H1 (cell line): ENCODE data around the gene R3HDM2. TPM values are rescaled to one million over a fixed set of nuclear protein-coding genes. Genes with fewer than 3 reads are reported as not detected.

Experiments used
- CTCF ChIA-PET: fragments of 300-600 bp; sonication (Branson Sonifier 250); formaldehyde crosslinking; loops from one replicate; lab custom pipeline; 2021; ENCODE audit not compliant: partially characterized antibody; lab: Charles Lee
- POLR2A ChIA-PET: fragments of 300-600 bp; sonication (Branson Sonifier 250); formaldehyde crosslinking; loops from one replicate; lab custom pipeline; 2021; ENCODE audit warnings: inconsistent platforms; ENCODE audit not compliant: partially characterized antibody; lab: Charles Lee
- DNase-seq, 2 experiments: peaks; one replicate each; pipeline versions ENCODE4 v3.0.0 to v3.0.0-alpha.2; 2010 to 2022; ENCODE audit warnings: low spot score in 2 of 2, low read depth in 1 of 2, mixed read lengths in 1 of 2
- FAIRE-seq: peaks from 2 replicates; lab custom pipeline; 2011; peaks lifted over from hg19 to GRCh38; lab: Jason Lieb, UNC
- H2AFZ ChIP-seq: 2 replicates; pipeline ENCODE4 v1.8.1; 2012; ENCODE audit warnings: low read length, inconsistent platforms
- H2AK5ac ChIP-seq: 2 replicates; pipeline ENCODE4 v1.6.1; 2013; ENCODE audit warnings: low read depth, low read length
- H2BK120ac ChIP-seq: replicated peaks from 2 replicates; pipeline ENCODE3; 2013; ENCODE audit warnings: low read depth, low read length, inconsistent platforms
- H2BK12ac ChIP-seq: 2 replicates; pipeline ENCODE4 v1.6.1; 2013; ENCODE audit warnings: low read depth, low read length
- H2BK15ac ChIP-seq: 2 replicates; pipeline ENCODE4 v1.6.1; 2013; ENCODE audit warnings: low read length
- H2BK20ac ChIP-seq: 2 replicates; pipeline ENCODE4 v1.6.1; 2013; ENCODE audit warnings: low read length
- H2BK5ac ChIP-seq: 2 replicates; pipeline ENCODE4 v1.6.1; 2013; ENCODE audit warnings: low read depth, low read length
- H3K14ac ChIP-seq: 2 replicates; pipeline ENCODE4 v1.6.1; 2013; ENCODE audit warnings: inconsistent platforms; ENCODE audit not compliant: insufficient read length
- H3K18ac ChIP-seq: 2 replicates; pipeline ENCODE4 v1.6.1; 2013; ENCODE audit warnings: low read length; ENCODE audit errors: extremely low read depth
- H3K23ac ChIP-seq: 2 replicates; pipeline ENCODE4 v1.6.1; 2013; ENCODE audit warnings: inconsistent platforms; ENCODE audit not compliant: insufficient read length
- H3K23me2 ChIP-seq: 2 replicates; pipeline ENCODE4 v1.6.1; 2013; ENCODE audit warnings: low read depth, low read length
- H3K27ac ChIP-seq: 2 replicates; pipeline ENCODE4 v1.6.1; 2011; ENCODE audit warnings: low read depth, low read length, inconsistent platforms
- H3K27me3 ChIP-seq, 4 experiments: replicated peaks in 1 of 4; 1 replicate in 1 of 4; 2 replicates in 3 of 4; pipeline versions ENCODE4 v1.6.1 to v1.8.1; 2011 to 2013; ENCODE audit warnings: low read length in 3 of 4, mild to moderate bottlenecking in 3 of 4, inconsistent platforms in 2 of 4, mixed read lengths in 2 of 4, moderate library complexity in 1 of 4; ENCODE audit not compliant: control insufficient read depth in 3 of 4, insufficient read depth in 3 of 4; ENCODE audit errors: extremely low read depth in 1 of 4
- H3K36me3 ChIP-seq, 4 experiments: 2 replicates each; pipeline versions ENCODE4 v1.6.1 to v1.8.1; 2011 to 2013; ENCODE audit warnings: mild to moderate bottlenecking in 4 of 4, low read length in 3 of 4, moderate library complexity in 2 of 4, control low read depth in 1 of 4, inconsistent platforms in 1 of 4; ENCODE audit not compliant: insufficient read depth in 4 of 4, control insufficient read depth in 2 of 4
- H3K4ac ChIP-seq: replicated peaks from 2 replicates; pipeline ENCODE3; 2013; ENCODE audit warnings: low read length, low read depth, mixed read lengths, inconsistent platforms; ENCODE audit not compliant: insufficient read length
- H3K4me1 ChIP-seq, 4 experiments: replicated peaks in 1 of 4; 1 replicate in 1 of 4; 2 replicates in 3 of 4; pipeline versions ENCODE4 v1.6.1 to v1.8.1; 2011 to 2013; ENCODE audit warnings: low read length in 3 of 4, inconsistent platforms in 2 of 4, mixed read lengths in 1 of 4; ENCODE audit not compliant: insufficient read depth in 4 of 4, control insufficient read depth in 3 of 4
- H3K4me2 ChIP-seq, 2 experiments: 2 replicates each; pipeline versions ENCODE4 v1.6.1 to v1.8.1; 2011 to 2013; ENCODE audit warnings: low read depth in 2 of 2, low read length in 2 of 2, control low read depth in 1 of 2, inconsistent platforms in 1 of 2, mild to moderate bottlenecking in 1 of 2; ENCODE audit not compliant: insufficient read depth in 1 of 2
- H3K4me3 ChIP-seq, 4 experiments: fragments of 200-600, 300-600 bp in 1 of 4; sonication (generic), shearing (Covaris generic), sonication (Bioruptor Twin) in 1 of 4; 2 replicates each; pipeline versions ENCODE4 v1.5.1 to v1.8.1; 2011 to 2016; ENCODE audit warnings: low read length in 4 of 4, low read depth in 3 of 4, control low read depth in 2 of 4, inconsistent platforms in 2 of 4, mild to moderate bottlenecking in 2 of 4, mixed read lengths in 1 of 4, moderate library complexity in 1 of 4; ENCODE audit not compliant: insufficient read depth in 2 of 4; ENCODE audit errors: extremely low read depth in 1 of 4
- H3K56ac ChIP-seq: replicated peaks from 2 replicates; pipeline ENCODE3; 2013; ENCODE audit warnings: low read depth, mild to moderate bottlenecking, mixed read lengths, low read length, inconsistent platforms; ENCODE audit not compliant: insufficient read length
- H3K79me1 ChIP-seq: 2 replicates; pipeline ENCODE4 v1.6.1; 2013; ENCODE audit warnings: low read depth, low read length, control low read depth
- H3K79me2 ChIP-seq, 2 experiments: 2 replicates each; pipeline versions ENCODE4 v1.6.1 to v1.8.1; 2012 to 2013; ENCODE audit warnings: low read length in 2 of 2, mild to moderate bottlenecking in 2 of 2, inconsistent platforms in 1 of 2; ENCODE audit not compliant: insufficient read depth in 2 of 2, control insufficient read depth in 1 of 2
- H3K9ac ChIP-seq, 4 experiments: replicated peaks in 1 of 4; 1 replicate in 1 of 4; 2 replicates in 3 of 4; pipeline versions ENCODE4 v1.6.1 to v1.8.1; 2011 to 2013; ENCODE audit warnings: low read depth in 3 of 4, low read length in 3 of 4, control low read depth in 2 of 4, mild to moderate bottlenecking in 2 of 4, moderate library complexity in 2 of 4, inconsistent platforms in 1 of 4; ENCODE audit errors: extremely low read depth in 1 of 4
- H3K9me3 ChIP-seq, 2 experiments: 2 replicates each; pipeline versions ENCODE4 v1.6.1 to v1.8.1; 2012 to 2013; ENCODE audit warnings: mild to moderate bottlenecking in 2 of 2, moderate library complexity in 2 of 2, control low read depth in 1 of 2, inconsistent platforms in 1 of 2, low read depth in 1 of 2, low read length in 1 of 2, mixed read lengths in 1 of 2; ENCODE audit not compliant: insufficient read depth in 2 of 2
- H4K20me1 ChIP-seq, 2 experiments: replicated peaks in 1 of 2; 2 replicates each; pipeline versions ENCODE3 to v1.8.1; 2011 to 2013; ENCODE audit warnings: inconsistent platforms in 2 of 2, low read length in 2 of 2, mild to moderate bottlenecking in 1 of 2; ENCODE audit not compliant: insufficient read depth in 2 of 2, control insufficient read depth in 1 of 2
- H4K5ac ChIP-seq: 2 replicates; pipeline ENCODE4 v1.6.1; 2013; ENCODE audit warnings: low read length, low read depth, mixed read lengths, inconsistent platforms; ENCODE audit not compliant: insufficient read length
- H4K8ac ChIP-seq: 2 replicates; pipeline ENCODE4 v1.8.0; 2013; ENCODE audit warnings: mild to moderate bottlenecking, moderate library complexity, low read length, inconsistent platforms; ENCODE audit not compliant: insufficient read depth; ENCODE audit errors: extremely low read depth
- H4K91ac ChIP-seq: replicated peaks from 2 replicates; pipeline ENCODE3; 2013; ENCODE audit warnings: low read length, mixed read lengths, inconsistent platforms; ENCODE audit not compliant: insufficient read length
- SP4 ChIP-seq: IDR thresholded peaks from 2 replicates; pipeline ENCODE4 v1.6.1; 2012; ENCODE audit warnings: low read length, inconsistent platforms
- WGBS, 2 experiments: shearing (Covaris generic) in 1 of 2; methylation state at CpG; one replicate each; pipeline versions ENCODE4 v1.1.6 to v1.1.7; 2013 to 2015; ENCODE audit warnings: low lambda C conversion rate in 2 of 2, mixed read lengths in 2 of 2, inconsistent platforms in 1 of 2, low coverage in 1 of 2, missing lambda C conversion rate in 1 of 2; ENCODE audit not compliant: insufficient replicate concordance in 2 of 2, insufficient coverage in 1 of 2, insufficient read length in 1 of 2; ENCODE audit errors: extremely low coverage in 1 of 2, missing lambda C conversion rate in 1 of 2; 5-methylcytosine and 5-hydroxymethylcytosine counted together
- polyA plus RNA-seq, 7 experiments: library from polyadenylated mRNA; depleted of rRNA in 3 of 7; stranded (reverse) in 5 of 7; unstranded in 2 of 7; fragments of >200 nt in 5 of 7; fragments of 200-250 nt in 2 of 7; gene quantifications; 1 replicate in 5 of 7; 2 replicates in 1 of 7; 4 replicates in 1 of 7; pipeline versions ENCODE4 v1.2.1 to v1.2.3, GENCODE V29; 2011 to 2013; ENCODE audit warnings: missing spikeins in 2 of 7, mixed read lengths in 2 of 7
- total RNA-seq: library from RNA; stranded (reverse); fragmentation: NEBNext Ultra II Directional; extraction: Animal tissue kit (Norgen Biotek cat#: 25700); gene quantifications from 2 replicates; pipeline ENCODE4 v1.2.1, GENCODE V29; 2021
- TF ChIP-seq, protein P1 (sequence below): IDR thresholded peaks from 2 replicates; pipeline ENCODE4 v1.6.1; 2011; ENCODE audit warnings: low read depth, mild to moderate bottlenecking, low read length; ENCODE audit not compliant: insufficient read depth

Gene R3HDM2
- total and polyA plus RNA-seq, 2 of the 8 experiments (the other 6 are each of a cell fraction or from before 2014, with no cell fraction given) = 25.6 to 27.0 TPM

DNA sequence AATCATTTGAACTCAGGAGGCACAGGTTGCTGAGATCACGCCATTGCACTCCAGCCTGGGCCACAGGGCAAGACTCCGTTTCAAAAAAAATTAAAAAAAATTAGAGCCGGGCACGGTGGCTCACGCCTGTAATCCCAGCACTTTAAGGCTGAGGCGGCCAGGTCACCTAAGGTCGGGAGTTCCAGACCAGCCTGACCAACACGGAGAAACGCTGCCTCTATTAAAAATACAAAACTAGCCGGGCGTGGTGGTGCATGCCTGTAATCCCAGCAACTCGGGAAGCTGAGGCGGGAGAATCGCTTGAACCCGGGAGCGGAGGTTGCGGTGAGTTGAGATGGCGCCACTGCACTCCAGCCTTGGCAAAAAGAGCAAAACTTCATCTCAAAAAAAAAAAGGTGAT lies 35.7 kb downstream of the R3HDM2 start:
- H3K4me2 ChIP-seq = no peak overlapping the region
- no peaks in the 10 kb centered on the region for H3K27me3 ChIP-seq
- H3K23ac ChIP-seq = no peak overlapping the region
- H3K14ac ChIP-seq = no peak overlapping the region
- no peak overlapping the region for H4K8ac ChIP-seq
- WGBS, 2 experiments = 92% methylated on average over 18 of the region's 18 CpGs; no CpG with 5 or more reads in 1 of the 2 experiments
- no peak overlapping the region for H4K5ac ChIP-seq
- no peak overlapping the region for H3K9ac ChIP-seq
- CTCF ChIA-PET = interaction anchor here (0.5 kb wide), 1 partner anchor 10 kb away, joined by 6 read pairs; no protein-coding TSS in a partner anchor
- no peak overlapping the region for H4K91ac ChIP-seq
- peaks cover 0 to 3% (median 0%) of the 10 kb centered on the region in 4 experiments; a peak in 1 of 7 replicates for H3K4me1 ChIP-seq
- H3K79me2 ChIP-seq = no peaks in the 10 kb centered on the region
- no peak overlapping the region for H3K4me3 ChIP-seq
- no peak overlapping the region for H2AK5ac ChIP-seq
- H2BK15ac ChIP-seq = no peak overlapping the region
- FAIRE-seq = no peak
- no peak overlapping the region for H3K27ac ChIP-seq
- no peak overlapping the region for H2BK12ac ChIP-seq
- H3K56ac ChIP-seq = no peak overlapping the region
- H3K18ac ChIP-seq = no peak overlapping the region
- no peaks in the 10 kb centered on the region for H3K79me1 ChIP-seq
- TF ChIP-seq, protein P1, sequence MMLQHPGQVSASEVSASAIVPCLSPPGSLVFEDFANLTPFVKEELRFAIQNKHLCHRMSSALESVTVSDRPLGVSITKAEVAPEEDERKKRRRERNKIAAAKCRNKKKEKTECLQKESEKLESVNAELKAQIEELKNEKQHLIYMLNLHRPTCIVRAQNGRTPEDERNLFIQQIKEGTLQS = no peak
- no peak for TF ChIP-seq SP4
- TF ChIP-seq, all 59 proteins: peak for 0
- H2BK120ac ChIP-seq = no peak overlapping the region
- H3K23me2 ChIP-seq = no peaks in the 10 kb centered on the region
- no peak overlapping the region for H3K4ac ChIP-seq
- no peak overlapping the region for H2BK5ac ChIP-seq
- POLR2A ChIA-PET = no interaction called here
- no peak for DNase-seq
- peaks cover 0 to 1% of the 10 kb centered on the region in 2 experiments for H4K20me1 ChIP-seq
- H2BK20ac ChIP-seq = no peak overlapping the region
- H3K36me3 ChIP-seq = no peaks in the 10 kb centered on the region; a peak in 2 of 8 replicates
- no peaks in the 10 kb centered on the region for H3K9me3 ChIP-seq
- H2AFZ ChIP-seq = no peak overlapping the region
